ENCODE measurements around the gene CNIH1. TPM values are rescaled to one million over a fixed set of nuclear protein-coding genes. Genes with fewer than 3 reads are reported as not detected.
"Not testable (repeated sequence)": the region's sequence is repeated elsewhere in the genome, so short reads cannot be mapped to it uniquely, and the experiment has no call there.

CNIH1 gene
- total RNA-seq, 4 donors from 2014 or later = 52.3 to 144 (median 103) TPM

DNA sequence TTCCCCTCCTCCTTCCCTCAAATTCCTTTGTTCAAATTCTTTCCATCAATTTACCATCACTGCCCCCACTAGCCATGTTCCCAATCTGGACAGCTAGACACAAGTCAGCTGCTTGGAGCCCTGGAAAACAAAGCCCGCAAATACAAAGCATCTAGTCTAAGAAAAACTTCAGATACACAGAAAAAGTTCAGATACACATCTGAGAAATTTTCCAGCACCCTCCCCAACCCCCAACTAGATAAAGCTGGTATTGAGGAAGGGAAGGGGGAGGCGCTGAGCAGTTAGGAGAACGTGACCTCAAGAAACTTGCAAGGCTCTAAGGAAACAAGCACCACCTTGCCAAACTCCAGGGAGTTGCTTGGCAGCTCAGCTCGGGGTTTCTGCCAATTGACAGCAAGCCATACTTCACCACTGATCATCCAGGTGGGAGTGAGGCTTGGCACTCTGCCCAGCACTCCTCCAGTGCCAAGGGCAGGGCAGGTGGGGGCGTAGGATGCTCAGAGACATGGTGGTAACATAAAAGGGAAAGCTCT is 5.1 kb upstream of the CNIH1 start:
- Histone ChIP-seq H3K36me3 (no peaks in the 10 kb centered on the region), H3K27ac (replicated peaks in 1 of 4) (no peak overlapping the region), H3K27me3 (no peaks in the 10 kb centered on the region), H3K4me1 (peaks cover 10 to 24% (median 22%) of the 10 kb centered on the region in 4 donors), H3K4me3 (no peak overlapping the region), H3K9me3 (no peaks in the 10 kb centered on the region)
- intact Hi-C loops (cut with DNase I) = no loop called here
- no peak for DNase-seq (ENCODE audit: extremely low spot score)
- 22% methylated on average over 5 of the region's 5 CpGs for WGBS
- TF ChIP-seq POLR2A (IDR thresholded peaks at IDR 0.05; ENCODE audit: low read depth) (no peak), EP300 (IDR thresholded peaks at IDR 0.05) (no peak), POLR2AphosphoS5 (IDR thresholded peaks at IDR 0.05) (no peak)
- TF ChIP-seq, protein P1, sequence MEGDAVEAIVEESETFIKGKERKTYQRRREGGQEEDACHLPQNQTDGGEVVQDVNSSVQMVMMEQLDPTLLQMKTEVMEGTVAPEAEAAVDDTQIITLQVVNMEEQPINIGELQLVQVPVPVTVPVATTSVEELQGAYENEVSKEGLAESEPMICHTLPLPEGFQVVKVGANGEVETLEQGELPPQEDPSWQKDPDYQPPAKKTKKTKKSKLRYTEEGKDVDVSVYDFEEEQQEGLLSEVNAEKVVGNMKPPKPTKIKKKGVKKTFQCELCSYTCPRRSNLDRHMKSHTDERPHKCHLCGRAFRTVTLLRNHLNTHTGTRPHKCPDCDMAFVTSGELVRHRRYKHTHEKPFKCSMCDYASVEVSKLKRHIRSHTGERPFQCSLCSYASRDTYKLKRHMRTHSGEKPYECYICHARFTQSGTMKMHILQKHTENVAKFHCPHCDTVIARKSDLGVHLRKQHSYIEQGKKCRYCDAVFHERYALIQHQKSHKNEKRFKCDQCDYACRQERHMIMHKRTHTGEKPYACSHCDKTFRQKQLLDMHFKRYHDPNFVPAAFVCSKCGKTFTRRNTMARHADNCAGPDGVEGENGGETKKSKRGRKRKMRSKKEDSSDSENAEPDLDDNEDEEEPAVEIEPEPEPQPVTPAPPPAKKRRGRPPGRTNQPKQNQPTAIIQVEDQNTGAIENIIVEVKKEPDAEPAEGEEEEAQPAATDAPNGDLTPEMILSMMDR (IDR thresholded peaks at IDR 0.05) = no peak

DNA sequence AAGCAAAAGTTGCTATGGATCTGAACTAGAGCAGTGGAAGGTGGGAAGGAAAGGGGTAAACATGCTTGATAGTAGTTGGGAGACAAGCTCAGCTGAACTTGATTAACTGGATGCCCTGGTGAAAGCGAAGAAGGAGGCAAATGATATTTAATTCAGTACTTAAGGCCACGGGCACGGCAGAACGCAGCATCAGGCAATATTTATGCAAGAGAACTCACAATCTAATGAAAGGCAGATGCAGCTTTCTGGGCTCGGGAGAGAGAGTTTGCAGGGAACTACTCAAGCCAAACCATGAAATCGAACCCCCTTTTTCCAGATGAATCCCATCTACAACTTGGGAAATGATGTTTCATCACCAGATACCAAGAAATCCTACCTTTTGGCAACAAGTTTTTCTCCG is 3.5 kb upstream of the CNIH1 start:
- Histone ChIP-seq H3K27ac (replicated peaks in 1 of 4) (no peak overlapping the region), H3K9me3 (no peaks in the 10 kb centered on the region), H3K27me3 (no peaks in the 10 kb centered on the region), H3K4me1 (peaks cover 18 to 33% (median 30%) of the 10 kb centered on the region in 4 donors), H3K36me3 (no peaks in the 10 kb centered on the region), H3K4me3 (no peak overlapping the region)
- intact Hi-C loops (cut with DNase I) = loop anchor here (5.0 kb wide), 1 partner anchor 47 kb away; the partner anchor contains the start of gene CDKN3
- DNase-seq (ENCODE audit: extremely low spot score) = no peak
- no peak for TF ChIP-seq EP300 (IDR thresholded peaks at IDR 0.05)
- no peak for TF ChIP-seq POLR2A (IDR thresholded peaks at IDR 0.05; ENCODE audit: low read depth)
- TF ChIP-seq POLR2AphosphoS5 (IDR thresholded peaks at IDR 0.05) = no peak
- TF ChIP-seq, protein P1 (IDR thresholded peaks at IDR 0.05) = no peak
- WGBS = 87% methylated on average over 7 of the region's 7 CpGs

DNA sequence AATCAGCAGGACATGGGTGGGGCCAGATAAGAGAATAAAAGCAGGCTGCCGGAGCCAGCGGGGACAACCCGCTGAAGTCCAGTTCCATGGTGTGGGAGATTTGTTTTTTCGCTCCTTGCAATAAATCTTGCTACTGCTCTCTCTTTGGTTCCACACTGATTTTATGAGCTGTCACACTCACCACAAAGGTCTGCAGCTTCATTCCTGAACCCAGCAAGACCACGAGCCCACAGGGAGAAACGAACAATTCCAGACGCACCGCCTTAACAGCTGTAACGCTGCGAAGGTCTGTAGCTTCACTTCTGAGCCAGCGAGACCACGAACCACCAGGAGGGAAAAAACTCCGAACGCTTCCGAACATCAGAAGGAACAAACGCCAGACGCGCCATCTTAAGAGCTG is 2.8 kb upstream of the CNIH1 start:
- intact Hi-C loops (cut with DNase I) = loop anchor here (5.0 kb wide), 1 partner anchor 47 kb away; the partner anchor contains the start of gene CDKN3
- DNase-seq (ENCODE audit: extremely low spot score) = no peak
- H3K36me3 ChIP-seq = no peaks in the 10 kb centered on the region
- TF ChIP-seq EP300 (IDR thresholded peaks at IDR 0.05) = no peak
- H3K4me1 ChIP-seq = peaks cover 18 to 40% (median 36%) of the 10 kb centered on the region in 4 donors
- no peak overlapping the region for H3K4me3 ChIP-seq
- H3K27me3 ChIP-seq = no peaks in the 10 kb centered on the region
- H3K27ac ChIP-seq (replicated peaks in 1 of 4) = no peak overlapping the region
- 92% methylated on average over 18 of the region's 18 CpGs for WGBS
- H3K9me3 ChIP-seq = no peaks in the 10 kb centered on the region

DNA sequence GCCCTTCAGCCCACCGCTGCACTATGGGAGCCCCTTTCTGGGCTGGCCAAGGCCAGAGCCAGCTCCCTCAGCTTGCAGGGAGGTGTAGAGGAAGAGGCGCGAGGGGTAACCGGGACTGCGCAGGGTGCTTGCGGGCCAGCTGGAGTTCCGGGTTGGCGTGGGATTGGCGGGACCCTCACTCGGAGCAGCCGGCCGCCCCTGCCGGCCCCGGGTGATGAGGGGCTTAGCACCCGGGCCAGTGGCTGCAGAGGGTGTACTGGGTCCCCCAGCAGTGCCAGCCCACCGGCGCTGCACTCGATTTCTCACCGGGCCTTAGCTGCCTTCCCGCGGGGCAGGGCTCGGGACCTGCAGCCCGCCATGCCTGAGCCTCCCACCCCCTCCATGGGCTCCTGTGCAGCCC is 1.8 kb upstream of the CNIH1 start:
- peaks cover 18 to 47% (median 41%) of the 10 kb centered on the region in 4 donors for H3K4me1 ChIP-seq
- H3K9me3 ChIP-seq; H3K27me3 ChIP-seq; H3K36me3 ChIP-seq; H3K4me3 ChIP-seq; DNase-seq (ENCODE audit: extremely low spot score); H3K27ac ChIP-seq (replicated peaks in 1 of 4): not testable (repeated sequence)
- intact Hi-C loops (cut with DNase I) = loop anchor here (5.0 kb wide), 1 partner anchor 46 kb away; the partner anchor contains the start of gene CDKN3
- 92% methylated on average over 16 of the region's 23 CpGs for WGBS

DNA sequence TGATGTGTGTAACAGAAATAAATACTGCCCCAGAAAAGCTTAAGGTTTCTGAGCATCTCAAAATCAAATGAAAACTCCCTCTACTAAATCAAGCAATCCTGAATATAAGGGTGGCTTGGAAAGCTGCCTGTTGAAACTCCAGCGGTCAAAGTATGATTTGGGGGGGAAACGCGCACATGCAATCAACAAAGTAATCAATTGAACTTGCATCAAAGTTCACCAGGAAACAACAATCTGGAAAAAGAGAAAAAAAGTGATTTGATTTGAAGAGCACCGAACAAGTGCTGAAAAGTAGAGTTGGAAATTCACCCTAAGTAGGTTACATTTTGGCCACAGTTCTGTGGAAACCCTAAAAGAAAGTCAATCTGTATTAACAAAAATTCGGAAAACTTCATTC is 700 bp downstream of the CNIH1 start:
- no peak for DNase-seq (ENCODE audit: extremely low spot score)
- Histone ChIP-seq H3K27ac (replicated peaks in 1 of 4) (peak overlapping the region; percentile 89 to 97 (median 95)), H3K27me3 (no peaks in the 10 kb centered on the region), H3K4me3 (peak overlapping the region; percentile 73 to 89 (median 82)), H3K36me3 (no peaks in the 10 kb centered on the region), H3K9me3 (no peaks in the 10 kb centered on the region), H3K4me1 (peaks cover 19 to 46% (median 31%) of the 10 kb centered on the region in 4 donors)
- no peak for TF ChIP-seq POLR2AphosphoS5 (IDR thresholded peaks at IDR 0.05)
- no peak for TF ChIP-seq EP300 (IDR thresholded peaks at IDR 0.05)
- TF ChIP-seq, protein P1 (IDR thresholded peaks at IDR 0.05) = no peak
- no peak for TF ChIP-seq POLR2A (IDR thresholded peaks at IDR 0.05; ENCODE audit: low read depth)
- 2% methylated on average over 5 of the region's 5 CpGs for WGBS
- intact Hi-C loops (cut with DNase I) = loop anchor here (2.0 to 5.0 kb wide), 2 partner anchors 43 to 48 kb away; partner anchors contain the start of genes CDKN3 and GMFB
